Fibroblast of lung (primary cell): ENCODE data around the gene ING3. TPM values are rescaled to one million over a fixed set of nuclear protein-coding genes. Genes with fewer than 3 reads are reported as not detected.
A peak's percentile ranks its signal among the peaks of the same experiment; 100 is the strongest.
"Not testable (repeated sequence)": the region's sequence is repeated elsewhere in the genome, so short reads cannot be mapped to it uniquely, and the experiment has no call there.

Source experiments
- DNase-seq, 2 donors: peaks; one replicate each; pipeline versions ENCODE4 v3.0.0 to v3.0.0-alpha.2; 2010; ENCODE audit warnings: low read depth in 2 of 2
- H2AFZ ChIP-seq: 2 replicates; pipeline ENCODE4 v1.5.1; 2012; ENCODE audit warnings: low read length, control low read depth, inconsistent platforms
- H3K27ac ChIP-seq: 2 replicates; pipeline ENCODE4 v1.5.1; 2011; ENCODE audit warnings: low read length, control low read depth; ENCODE audit not compliant: insufficient read depth
- H3K27me3 ChIP-seq: 2 replicates; pipeline ENCODE4 v1.5.1; 2011; ENCODE audit warnings: mild to moderate bottlenecking, low read length; ENCODE audit not compliant: control insufficient read depth, insufficient read depth
- H3K36me3 ChIP-seq: 2 replicates; pipeline ENCODE4 v1.5.1; 2011; ENCODE audit warnings: low read length; ENCODE audit not compliant: control insufficient read depth, insufficient read depth
- H3K4me1 ChIP-seq: 2 replicates; pipeline ENCODE4 v1.5.1; 2011; ENCODE audit warnings: low read length; ENCODE audit not compliant: control insufficient read depth, insufficient read depth; ENCODE audit errors: extremely low read depth
- H3K4me2 ChIP-seq: 2 replicates; pipeline ENCODE4 v1.5.1; 2011; ENCODE audit warnings: low read length, control low read depth; ENCODE audit not compliant: insufficient read depth; ENCODE audit errors: extremely low read depth
- H3K4me3 ChIP-seq, 4 experiments: fragments of 200-600 bp in 1 of 4; sonication (generic) in 1 of 4; replicated peaks in 1 of 4; 2 replicates each; pipeline ENCODE4 v1.5.1; 2011 to 2016; ENCODE audit warnings: low read length in 4 of 4, low read depth in 3 of 4, mild to moderate bottlenecking in 3 of 4, control low read depth in 2 of 4, inconsistent platforms in 1 of 4, mixed read lengths in 1 of 4; ENCODE audit not compliant: insufficient read depth in 1 of 4; ENCODE audit errors: control extremely low read depth in 1 of 4
- H3K79me2 ChIP-seq: 2 replicates; pipeline ENCODE4 v1.5.1; 2012; ENCODE audit warnings: mild to moderate bottlenecking, low read length, inconsistent platforms; ENCODE audit not compliant: control insufficient read depth, insufficient read depth
- H3K9ac ChIP-seq: 2 replicates; pipeline ENCODE4 v1.5.1; 2011; ENCODE audit warnings: mild to moderate bottlenecking, low read length, control low read depth; ENCODE audit not compliant: insufficient read depth
- H3K9me3 ChIP-seq: 2 replicates; pipeline ENCODE4 v1.5.1; 2012; ENCODE audit warnings: low read depth, low read length; ENCODE audit not compliant: control insufficient read depth, insufficient read depth
- H4K20me1 ChIP-seq: 2 replicates; pipeline ENCODE4 v1.5.1; 2011; ENCODE audit warnings: low read length; ENCODE audit not compliant: control insufficient read depth, insufficient read depth; ENCODE audit errors: extremely low read depth
- CTCF ChIP-seq, 2 donors: IDR thresholded peaks in 1 of 2; conservative IDR thresholded peaks in 1 of 2; 1 replicate in 1 of 2; 2 replicates in 1 of 2; pipeline ENCODE4 v1.5.1; 2011 to 2012; ENCODE audit warnings: low read length in 2 of 2, control low read depth in 1 of 2, inconsistent platforms in 1 of 2, low read depth in 1 of 2, mild to moderate bottlenecking in 1 of 2
- EZH2 ChIP-seq: IDR thresholded peaks from 2 replicates; pipeline ENCODE4 v1.5.1; 2012; ENCODE audit warnings: low read length, control low read depth, mild to moderate bottlenecking; ENCODE audit errors: missing control alignments
- polyA plus RNA-seq, 2 donors: library from polyadenylated mRNA; depleted of rRNA in 1 of 2; stranded (reverse) in 1 of 2; unstranded in 1 of 2; fragments of >200 nt; gene quantifications; 2 replicates each; pipeline ENCODE4 v1.2.1, GENCODE V29; 2011 to 2012; ENCODE audit warnings: missing spikeins in 1 of 2
- total RNA-seq: library from RNA; depleted of rRNA; stranded (reverse); fragments of >200 nt; gene quantifications from 2 replicates; pipeline ENCODE4 v1.2.1, GENCODE V29; 2014

Gene ING3
- total and polyA plus RNA-seq, 2 donors (not counting 1 experiment from before 2014, with no cell fraction given) = 16.6 to 17.5 TPM

- peak in 1 of 2 donors; percentile 31 for DNase-seq
- no peak overlapping the region for H3K9ac ChIP-seq
- no peaks in the 10 kb centered on the region for H3K27me3 ChIP-seq
- no peak overlapping the region for H3K4me3 ChIP-seq
- H3K36me3 ChIP-seq = no peaks in the 10 kb centered on the region
- TF ChIP-seq EZH2 (no peak), CTCF (conservative IDR thresholded peaks at IDR 0.05 in 1 of 2, IDR thresholded peaks at IDR 0.05 in 1 of 2; ENCODE audit: low read depth in 1 of 2, low read length in 2 of 2) (no peak)
- H4K20me1 ChIP-seq = no peaks in the 10 kb centered on the region
- no peak overlapping the region for H2AFZ ChIP-seq
- H3K4me1 ChIP-seq = peaks cover 19% of the 10 kb centered on the region
- peak overlapping the region; percentile 54 for H3K4me2 ChIP-seq
- peak overlapping the region; percentile 40 for H3K27ac ChIP-seq
- peaks cover 71% of the 10 kb centered on the region for H3K79me2 ChIP-seq
- no peaks in the 10 kb centered on the region for H3K9me3 ChIP-seq
Measured at GRCh38 chr7:121002048-121002756, 51.6 kb downstream of the ING3 start.

- H3K27me3 ChIP-seq = no peaks in the 10 kb centered on the region
- TF ChIP-seq CTCF (conservative IDR thresholded peaks at IDR 0.05 in 1 of 2, IDR thresholded peaks at IDR 0.05 in 1 of 2; ENCODE audit: low read depth in 1 of 2, low read length in 2 of 2) (no peak), EZH2 (no peak)
- H3K9ac ChIP-seq = no peak overlapping the region
- no peaks in the 10 kb centered on the region for H3K9me3 ChIP-seq
- peak overlapping the region; percentile 48 for H3K4me2 ChIP-seq
- DNase-seq = peak; percentile 73 to 85
- H3K4me1 ChIP-seq = peaks cover 19% of the 10 kb centered on the region
- peak overlapping the region; percentile 40 for H3K27ac ChIP-seq
- H3K79me2 ChIP-seq = peaks cover 73% of the 10 kb centered on the region
- no peak overlapping the region for H3K4me3 ChIP-seq
- H4K20me1 ChIP-seq = no peaks in the 10 kb centered on the region
- no peaks in the 10 kb centered on the region for H3K36me3 ChIP-seq
- H2AFZ ChIP-seq = no peak overlapping the region
Measured at GRCh38 chr7:121002757-121003200, 52.2 kb downstream of the ING3 start.

- no peaks in the 10 kb centered on the region for H3K27me3 ChIP-seq
- no peak for TF ChIP-seq CTCF (conservative IDR thresholded peaks at IDR 0.05 in 1 of 2, IDR thresholded peaks at IDR 0.05 in 1 of 2; ENCODE audit: low read depth in 1 of 2, low read length in 2 of 2)
- TF ChIP-seq EZH2 = no peak
- H3K9ac ChIP-seq = no peak overlapping the region
- no peak overlapping the region for H2AFZ ChIP-seq
- H3K36me3 ChIP-seq = no peaks in the 10 kb centered on the region
- no peak overlapping the region for H3K27ac ChIP-seq
- peaks cover 15% of the 10 kb centered on the region for H3K4me1 ChIP-seq
- DNase-seq = no peak
- no peak overlapping the region for H3K4me2 ChIP-seq
- H3K79me2 ChIP-seq = peaks cover 72% of the 10 kb centered on the region
- H3K9me3 ChIP-seq = no peaks in the 10 kb centered on the region
- H4K20me1 ChIP-seq = no peaks in the 10 kb centered on the region
- no peak overlapping the region for H3K4me3 ChIP-seq
Measured at GRCh38 chr7:121003986-121004685, 53.6 kb downstream of the ING3 start.

GRCh38 chr7:121005058-121005457 lies 54.5 kb downstream of the ING3 start:
- H3K27ac ChIP-seq, H3K9me3 ChIP-seq, DNase-seq, H3K9ac ChIP-seq, H3K4me2 ChIP-seq, H3K4me3 ChIP-seq, H3K27me3 ChIP-seq, H4K20me1 ChIP-seq, H3K36me3 ChIP-seq, H2AFZ ChIP-seq: not testable (repeated sequence)
- peaks cover 15% of the 10 kb centered on the region for H3K4me1 ChIP-seq
- peaks cover 70% of the 10 kb centered on the region for H3K79me2 ChIP-seq
